BLaER1 (cell line): ENCODE results near the gene PANK1.

ENCODE experiments used
- H3K27ac ChIP-seq: shearing (Covaris generic); formaldehyde crosslinking; 2 replicates; pipeline ENCODE4 v1.8.1; 2022
- H3K27me3 ChIP-seq: shearing (Covaris generic); formaldehyde crosslinking; 2 replicates; pipeline ENCODE4 v1.8.1; 2022
- H3K36me3 ChIP-seq: shearing (Covaris generic); formaldehyde crosslinking; 2 replicates; pipeline ENCODE4 v1.8.1; 2022
- H3K4me1 ChIP-seq: shearing (Covaris generic); formaldehyde crosslinking; 2 replicates; pipeline ENCODE4 v1.8.1; 2022
- H3K4me2 ChIP-seq: shearing (Covaris generic); formaldehyde crosslinking; 2 replicates; pipeline ENCODE4 v1.8.1; 2022
- H3K4me3 ChIP-seq: shearing (Covaris generic); formaldehyde crosslinking; 2 replicates; pipeline ENCODE4 v1.8.1; 2022
- H3K9ac ChIP-seq: shearing (Covaris generic); formaldehyde crosslinking; 2 replicates; pipeline ENCODE4 v1.8.1; 2022
- H3K9me3 ChIP-seq: shearing (Covaris generic); formaldehyde crosslinking; 2 replicates; pipeline ENCODE4 v1.8.1; 2022
- H4K20me1 ChIP-seq: shearing (Covaris generic); formaldehyde crosslinking; 2 replicates; pipeline ENCODE4 v1.8.1; 2022
- Cebpa-rat ChIP-seq: shearing (Covaris generic); IDR thresholded peaks from 2 replicates; pipeline ENCODE4 v1.8.1; 2022

PANK1 gene

DNA sequence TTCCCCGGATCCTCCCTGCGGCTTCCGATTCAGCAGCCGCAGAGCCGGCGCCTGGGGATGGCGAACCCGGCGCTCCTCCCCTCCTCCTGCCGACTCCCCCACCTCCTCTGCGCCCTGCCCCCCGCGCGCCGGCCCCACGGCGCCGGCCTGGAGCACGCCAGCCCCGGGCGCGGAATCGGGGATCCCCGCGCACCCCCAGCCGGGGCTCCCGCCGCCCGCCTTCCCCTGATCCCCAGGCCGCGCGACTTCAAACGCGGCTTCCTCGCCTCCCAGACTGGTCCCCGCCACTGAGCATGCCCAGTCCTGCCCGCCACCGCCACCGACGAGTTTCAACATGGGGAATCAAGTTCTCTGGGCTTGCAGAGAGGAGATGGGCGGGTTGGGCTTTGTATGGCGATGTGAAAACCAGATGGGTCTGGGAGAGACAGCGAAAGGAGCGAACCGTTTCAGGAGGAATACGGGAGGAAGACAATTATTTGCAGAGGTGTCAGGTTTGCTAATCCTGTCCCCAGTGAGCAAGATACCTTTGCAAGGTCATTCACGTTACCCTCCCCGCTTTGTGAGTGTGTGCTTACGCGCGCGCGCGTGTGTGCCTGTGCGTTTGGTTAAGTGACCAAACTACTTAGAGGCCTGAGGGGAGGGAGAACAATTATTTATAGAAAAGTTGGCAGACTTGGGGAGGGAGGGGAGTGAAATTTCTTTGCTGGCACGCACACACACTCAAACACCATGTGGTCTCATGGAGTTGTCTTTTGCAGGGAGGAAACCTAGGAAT, at the start of gene PANK1:
PANK1 (minus strand) TSS at position 276 of the 775 bp plus-strand sequence. CDS start 351 bp downstream, outside the sequence.
- peak within 1 kb of the TSS; percentile 95 for H3K4me3 ChIP-seq
- peaks cover 28% of the 10 kb centered on the region for H3K4me1 ChIP-seq
- H3K4me2 ChIP-seq, result peak within 1 kb of the TSS; percentile 86
- peak within 1 kb of the TSS; percentile 86 for H3K9ac ChIP-seq
- no peaks in the 10 kb centered on the region for H3K36me3 ChIP-seq
- H3K9me3 ChIP-seq, result no peaks in the 10 kb centered on the region
- no peaks in the 10 kb centered on the region for H3K27me3 ChIP-seq
- H4K20me1 ChIP-seq, result peaks cover 28% of the 10 kb centered on the region
- H3K27ac ChIP-seq, result peak within 1 kb of the TSS; percentile 86
- TF ChIP-seq Cebpa-rat, result no peak

DNA sequence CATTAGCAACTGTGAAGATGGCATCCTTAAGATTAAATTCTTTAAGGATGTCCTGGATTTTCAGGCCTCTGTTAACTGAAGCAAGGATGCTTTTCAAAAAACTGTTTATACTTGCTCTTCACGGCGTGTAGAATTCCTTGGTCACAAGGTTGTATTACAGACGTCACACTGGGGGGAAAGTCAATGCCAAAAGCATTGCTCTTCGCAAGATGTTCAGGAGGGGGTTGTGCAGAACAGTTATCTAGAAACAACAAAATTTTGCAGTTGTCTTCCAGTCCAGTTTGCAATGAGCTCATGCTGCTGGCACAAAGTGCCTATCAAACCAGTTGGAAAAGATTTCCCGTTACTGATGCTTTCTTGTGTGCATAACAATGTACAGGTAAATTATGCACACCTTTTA, 48.1 kb upstream of the PANK1 start:
- Histone ChIP-seq H3K27ac (no peak overlapping the region), H3K4me1 (no peaks in the 10 kb centered on the region), H3K9ac (no peak overlapping the region), H4K20me1 (no peaks in the 10 kb centered on the region), H3K36me3 (no peaks in the 10 kb centered on the region), H3K27me3 (no peaks in the 10 kb centered on the region), H3K4me3 (no peak overlapping the region), H3K4me2 (no peak overlapping the region), H3K9me3 (no peaks in the 10 kb centered on the region)
- TF ChIP-seq Cebpa-rat, result no peak

DNA sequence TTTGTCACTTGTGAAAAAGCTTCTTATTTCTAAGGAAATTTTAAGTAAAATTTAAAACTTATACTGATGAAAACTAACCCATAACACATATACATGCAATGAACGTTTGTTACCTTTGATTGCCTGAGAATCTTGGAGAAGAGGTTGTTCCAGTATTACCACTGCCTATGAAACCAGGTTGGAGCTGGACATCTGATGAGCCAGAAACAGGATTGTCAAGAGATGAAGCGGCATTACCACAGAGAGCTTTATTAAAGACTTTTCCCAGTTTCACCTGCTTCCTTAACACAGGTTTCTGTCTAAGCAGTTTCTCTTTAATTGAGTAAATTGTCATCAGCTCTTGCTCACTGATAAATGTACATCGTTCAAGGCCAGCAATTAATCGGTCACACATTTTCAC, 47.4 kb upstream of the PANK1 start:
- Histone ChIP-seq H3K4me2 (no peak overlapping the region), H3K9me3 (no peaks in the 10 kb centered on the region), H3K27ac (no peak overlapping the region), H3K9ac (no peak overlapping the region), H3K27me3 (no peaks in the 10 kb centered on the region), H3K36me3 (no peaks in the 10 kb centered on the region), H3K4me1 (no peaks in the 10 kb centered on the region), H4K20me1 (no peaks in the 10 kb centered on the region), H3K4me3 (no peak overlapping the region)
- no peak for TF ChIP-seq Cebpa-rat

DNA sequence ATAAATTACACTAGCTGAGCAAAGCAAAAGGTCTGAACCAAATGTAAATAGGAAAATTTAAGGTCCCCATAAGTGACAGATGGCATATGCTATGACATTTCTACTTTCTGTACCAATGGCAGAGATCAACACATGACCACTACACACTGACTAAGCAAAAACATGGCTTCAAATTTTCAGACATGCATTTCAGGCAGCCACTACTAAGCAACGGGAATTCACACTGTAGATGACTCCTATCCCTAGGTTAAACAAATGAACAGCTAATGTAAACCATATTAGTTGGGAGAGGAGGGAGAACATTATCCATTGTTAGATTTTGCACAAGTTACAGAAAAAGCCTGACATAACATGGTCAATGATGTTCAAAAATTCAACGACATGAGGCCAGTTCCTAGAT, 45.0 kb upstream of the PANK1 start:
- no peak for TF ChIP-seq Cebpa-rat
- Histone ChIP-seq H3K9ac (no peak overlapping the region), H3K4me2 (no peak overlapping the region)

DNA sequence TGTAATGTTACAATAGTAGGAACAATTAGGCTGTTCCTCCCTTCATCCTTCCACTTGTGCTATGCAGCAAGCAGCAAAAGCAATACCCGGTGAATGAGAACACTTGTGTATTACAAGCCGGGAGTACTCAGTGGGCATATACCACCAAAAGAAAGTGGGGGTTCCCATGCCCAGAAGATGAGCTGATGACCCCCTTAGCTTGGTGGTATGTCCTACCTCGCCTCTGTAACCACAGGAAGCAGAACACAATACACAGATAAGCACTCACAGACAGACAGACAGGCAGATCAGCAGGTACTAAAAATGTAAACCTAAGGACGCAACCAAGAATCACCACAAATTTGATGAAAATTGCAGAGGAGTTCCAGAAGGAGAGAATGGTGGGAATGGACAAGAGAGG, 40.9 kb upstream of the PANK1 start:
- Histone ChIP-seq H3K4me2 (no peak overlapping the region), H3K4me1 (no peaks in the 10 kb centered on the region), H3K27ac (no peak overlapping the region), H3K9me3 (no peaks in the 10 kb centered on the region), H4K20me1 (no peaks in the 10 kb centered on the region), H3K27me3 (no peaks in the 10 kb centered on the region), H3K9ac (no peak overlapping the region), H3K36me3 (no peaks in the 10 kb centered on the region), H3K4me3 (no peak overlapping the region)
- no peak for TF ChIP-seq Cebpa-rat

More for the DNA sequence above, 45.0 kb upstream of the PANK1 start:
- Histone ChIP-seq H4K20me1 (no peaks in the 10 kb centered on the region), H3K36me3 (no peaks in the 10 kb centered on the region), H3K27ac (no peak overlapping the region), H3K4me3 (no peak overlapping the region), H3K9me3 (no peaks in the 10 kb centered on the region), H3K27me3 (no peaks in the 10 kb centered on the region), H3K4me1 (no peaks in the 10 kb centered on the region)

DNA sequence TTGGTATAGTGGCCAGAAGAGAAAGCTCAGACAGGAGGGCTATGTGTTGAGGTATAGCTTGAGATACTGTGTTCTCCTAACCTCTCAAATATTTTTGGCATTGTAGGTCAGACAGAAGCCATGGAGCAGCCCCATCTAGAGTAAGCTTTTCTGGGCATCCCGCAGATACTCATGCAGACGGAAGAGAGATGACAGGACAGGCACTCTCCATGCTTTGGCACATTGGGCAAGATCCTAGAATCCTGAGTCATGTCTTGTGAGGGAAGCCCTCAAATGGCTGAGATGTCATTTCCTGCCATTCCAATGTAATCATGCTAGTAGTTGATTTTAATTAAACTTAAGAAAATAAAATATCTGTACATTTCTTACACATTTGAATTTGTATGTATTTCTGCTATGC, 39.6 kb upstream of the PANK1 start:
- no peak overlapping the region for H3K9ac ChIP-seq
- no peak for TF ChIP-seq Cebpa-rat
- no peaks in the 10 kb centered on the region for H3K27me3 ChIP-seq
- no peaks in the 10 kb centered on the region for H4K20me1 ChIP-seq
- no peak overlapping the region for H3K4me2 ChIP-seq
- H3K4me3 ChIP-seq, result no peak overlapping the region
- H3K4me1 ChIP-seq, result no peaks in the 10 kb centered on the region
- H3K36me3 ChIP-seq, result no peaks in the 10 kb centered on the region
- no peak overlapping the region for H3K27ac ChIP-seq
- H3K9me3 ChIP-seq, result no peaks in the 10 kb centered on the region

DNA sequence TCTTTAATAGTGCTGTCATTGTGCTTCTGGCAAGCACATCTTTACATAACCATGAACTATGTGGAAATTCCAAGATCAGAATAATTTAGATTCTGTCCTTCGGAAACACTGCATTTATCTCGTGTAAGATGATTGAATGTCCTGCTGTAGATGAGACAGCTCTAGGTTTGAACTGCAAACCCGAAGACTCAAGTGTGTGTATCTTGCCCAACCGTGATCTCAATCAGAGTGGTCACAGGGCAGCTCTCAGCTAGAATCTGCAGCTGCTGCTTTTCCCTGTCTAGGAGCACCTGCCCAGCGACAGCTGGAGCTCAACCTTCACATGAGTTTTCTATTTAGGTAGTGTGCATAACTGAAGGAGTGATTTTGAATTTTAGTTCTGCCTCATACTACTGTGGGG, 38.8 kb upstream of the PANK1 start:
- no peaks in the 10 kb centered on the region for H3K9me3 ChIP-seq
- H3K36me3 ChIP-seq, result no peaks in the 10 kb centered on the region
- no peaks in the 10 kb centered on the region for H3K27me3 ChIP-seq
- H3K4me3 ChIP-seq, result no peak overlapping the region
- H3K27ac ChIP-seq, result no peak overlapping the region
- no peak overlapping the region for H3K4me2 ChIP-seq
- TF ChIP-seq Cebpa-rat, result no peak
- no peaks in the 10 kb centered on the region for H3K4me1 ChIP-seq
- H4K20me1 ChIP-seq, result no peaks in the 10 kb centered on the region
- no peak overlapping the region for H3K9ac ChIP-seq

DNA sequence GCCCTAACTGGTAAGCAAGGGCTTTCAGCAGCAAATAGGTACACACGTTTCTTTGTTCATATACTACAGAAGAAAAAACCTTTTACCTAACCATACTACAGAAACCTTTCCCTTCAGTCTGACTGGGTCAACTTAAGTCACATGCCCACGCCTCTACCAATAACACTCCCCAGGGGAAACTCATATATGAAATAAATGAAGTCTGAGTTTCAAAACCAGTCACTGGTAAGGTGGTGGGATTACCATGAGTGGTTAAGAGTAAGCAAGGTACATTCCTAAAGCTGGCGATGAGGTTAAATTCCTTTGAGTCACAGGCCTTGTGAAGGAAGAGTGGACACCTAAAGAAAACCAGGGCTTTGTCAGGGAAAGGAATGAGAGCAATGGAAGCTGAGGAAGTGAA, 34.9 kb upstream of the PANK1 start:
- Histone ChIP-seq H3K4me1 (0 out of 2 replicates have a peak, but pooled peaks cover 4% of the 10 kb centered on the region), H3K36me3 (no peaks in the 10 kb centered on the region), H3K27me3 (no peaks in the 10 kb centered on the region), H3K9me3 (no peaks in the 10 kb centered on the region), H3K27ac (no peak overlapping the region), H3K4me3 (no peak overlapping the region), H3K4me2 (no peak overlapping the region), H4K20me1 (no peaks in the 10 kb centered on the region), H3K9ac (no peak overlapping the region)
- TF ChIP-seq Cebpa-rat, result no peak

DNA sequence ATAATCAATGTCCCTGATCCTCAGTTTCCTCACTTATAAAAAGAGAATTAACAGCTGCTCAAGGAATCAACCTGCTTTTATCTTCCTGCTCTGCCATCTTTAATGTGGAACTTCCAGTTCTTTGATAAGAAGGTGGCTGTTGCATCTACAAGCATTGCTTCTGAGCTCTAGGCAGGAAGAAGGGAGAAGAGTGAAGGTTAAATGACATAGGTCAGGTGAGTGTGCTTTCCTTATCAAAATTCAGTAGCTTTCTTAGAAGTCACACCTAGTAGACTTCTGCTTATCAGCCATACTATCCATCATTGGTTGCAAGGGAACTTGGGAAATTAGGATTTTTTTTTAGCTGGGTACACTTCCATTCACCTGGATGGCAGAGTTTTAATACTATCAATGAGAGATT, 32.3 kb upstream of the PANK1 start:
- Histone ChIP-seq H3K36me3 (no peaks in the 10 kb centered on the region), H3K9ac (no peak overlapping the region), H3K4me2 (no peak overlapping the region), H3K27me3 (no peaks in the 10 kb centered on the region), H3K27ac (no peak overlapping the region), H3K4me3 (no peak overlapping the region), H4K20me1 (no peaks in the 10 kb centered on the region), H3K9me3 (no peaks in the 10 kb centered on the region), H3K4me1 (0 out of 2 replicates have a peak, but pooled peaks cover 4% of the 10 kb centered on the region)
- TF ChIP-seq Cebpa-rat, result no peak

DNA sequence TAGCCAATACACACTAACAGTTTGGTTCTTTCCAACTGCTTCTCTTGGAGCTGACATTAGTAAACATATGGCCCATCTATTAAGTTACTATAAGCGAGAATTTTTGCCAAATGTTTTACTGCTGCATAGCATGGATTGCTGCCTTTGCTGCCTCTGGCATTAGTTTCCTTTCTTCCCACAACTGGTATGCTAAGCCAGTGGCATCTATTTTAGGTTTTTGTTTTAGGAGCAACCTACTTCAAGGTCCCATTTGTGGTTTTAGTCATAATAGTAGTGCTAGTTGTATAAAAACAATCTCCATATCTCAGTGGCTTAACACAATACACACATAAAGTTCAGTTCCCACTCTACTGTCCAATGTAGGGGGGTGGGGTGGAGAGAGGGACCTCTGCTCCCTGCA, 25.9 kb upstream of the PANK1 start:
- H3K9ac ChIP-seq, result no peak overlapping the region
- no peaks in the 10 kb centered on the region for H3K9me3 ChIP-seq
- H3K27me3 ChIP-seq, result no peaks in the 10 kb centered on the region
- H3K4me1 ChIP-seq, result 0 out of 2 replicates have a peak, but pooled peaks cover 4% of the 10 kb centered on the region
- H4K20me1 ChIP-seq, result no peaks in the 10 kb centered on the region
- H3K36me3 ChIP-seq, result no peaks in the 10 kb centered on the region
- TF ChIP-seq Cebpa-rat, result no peak
- H3K4me3 ChIP-seq, result no peak overlapping the region
- no peak overlapping the region for H3K4me2 ChIP-seq
- no peak overlapping the region for H3K27ac ChIP-seq
